GM21528 (cell line): Measurements from ENCODE around the gene SRMS.
"Not testable (repeated sequence)": the region's sequence is repeated elsewhere in the genome, so short reads cannot be mapped to it uniquely, and the experiment has no call there.

Experiments
- ATAC-seq: cut with Tn5 transposase; IDR thresholded peaks from one replicate; pipeline ENCODE4 v1.9.1; 2021; ENCODE audit warnings: mild to moderate bottlenecking, moderate library complexity; ENCODE audit not compliant: unreplicated experiment, low FRiP score

The SRMS gene

GRCh38 chr20:63580796-63581461 is 33.4 kb upstream of the SRMS start:
- ATAC-seq, result no peak

GRCh38 chr20:63579017-63579694 is 31.6 kb upstream of the SRMS start:
- ATAC-seq, result no peak

- ATAC-seq, result no peak
These were observed 30.9 kb upstream of the SRMS start for GRCh38 chr20:63578224-63579016.

GRCh38 chr20:63577317-63577894 is 29.9 kb upstream of the SRMS start:
- ATAC-seq, result no peak

- no peak for ATAC-seq
These were observed 28.8 kb upstream of the SRMS start for GRCh38 chr20:63576311-63576710.

- no peak for ATAC-seq
These were observed 27.5 kb upstream of the SRMS start for GRCh38 chr20:63574829-63575743.

- no peak for ATAC-seq
These were observed 26.7 kb upstream of the SRMS start, which contains the start of gene HELZ2 for GRCh38 chr20:63574156-63574828. TSS of gene HELZ2 (minus strand) at chr20:63574239. CDS start at chr20:63572385, 1,854 bp downstream.

GRCh38 chr20:63573647-63574131 is 26.1 kb upstream of the SRMS start:
- ATAC-seq, result no peak

- ATAC-seq, result no peak
These were observed 25.5 kb upstream of the SRMS start for GRCh38 chr20:63572788-63573646.

GRCh38 chr20:63572071-63572787 is 24.7 kb upstream of the SRMS start:
- no peak for ATAC-seq

GRCh38 chr20:63571087-63571478 is 23.5 kb upstream of the SRMS start:
- not testable (repeated sequence) for ATAC-seq

- no peak for ATAC-seq
These were observed 22.9 kb upstream of the SRMS start for GRCh38 chr20:63570281-63571086.

GRCh38 chr20:63568986-63569949 is 21.7 kb upstream of the SRMS start:
- ATAC-seq, result no peak

GRCh38 chr20:63568170-63568981 is 20.8 kb upstream of the SRMS start:
- ATAC-seq, result peak; percentile 26
